Endothelial cell of umbilical vein (primary cell): ENCODE results near the gene ANO1. TPM values are rescaled to one million over a fixed set of nuclear protein-coding genes. Genes with fewer than 3 reads are reported as not detected.

Source experiments
- BruUV-seq: library from RNA; stranded (reverse); fragments of 400-500 nt; replicated peaks from 2 replicates; lab custom pipeline; 2021; lab: Mats Ljungman, UMichigan
- CTCF ChIA-PET: fragments of 300-600, 350-600 bp; sonication (Branson Sonifier 250); formaldehyde crosslinking; loops from one replicate; lab custom pipeline; 2021; ENCODE audit warnings: antibody characterized with exemption, inconsistent platforms; lab: Charles Lee
- POLR2A ChIA-PET: fragments of 300-600, 350-600 bp; sonication (Branson Sonifier 250); formaldehyde crosslinking; loops from one replicate; lab custom pipeline; 2021; ENCODE audit warnings: antibody characterized with exemption, inconsistent platforms; lab: Charles Lee
- DNase-seq: peaks from one replicate; pipeline ENCODE4 v3.0.0-alpha.2; 2011; ENCODE audit warnings: low read depth, low spot score
- FAIRE-seq: peaks from 2 replicates; lab custom pipeline; 2011; peaks lifted over from hg19 to GRCh38; lab: Jason Lieb, UNC
- H2AFZ ChIP-seq: 2 replicates; pipeline ENCODE4 v1.6.0; 2012; ENCODE audit warnings: low read depth, low read length, control low read depth, inconsistent platforms
- H3K27ac ChIP-seq: 2 replicates; pipeline ENCODE4 v1.5.1; 2011; ENCODE audit warnings: low read depth, mild to moderate bottlenecking, control low read depth, low read length, moderate library complexity; ENCODE audit not compliant: insufficient read depth
- H3K27me3 ChIP-seq, 2 experiments: 2 replicates each; pipeline versions ENCODE4 v1.6.0 to v1.6.1; 2011; ENCODE audit warnings: low read length in 2 of 2, mixed read lengths in 1 of 2; ENCODE audit not compliant: control insufficient read depth in 2 of 2, insufficient read depth in 2 of 2
- H3K36me3 ChIP-seq, 2 experiments: 2 replicates in 1 of 2; 3 replicates in 1 of 2; pipeline ENCODE4 v1.5.1; 2011; ENCODE audit warnings: low read length in 2 of 2, mild to moderate bottlenecking in 1 of 2, moderate library complexity in 1 of 2; ENCODE audit not compliant: control insufficient read depth in 2 of 2, insufficient read depth in 2 of 2; ENCODE audit errors: extremely low read depth in 1 of 2
- H3K4me1 ChIP-seq: 3 replicates; pipeline ENCODE4 v1.5.1; 2011; ENCODE audit warnings: mild to moderate bottlenecking, low read length; ENCODE audit not compliant: control insufficient read depth, insufficient read depth; ENCODE audit errors: extremely low read depth
- H3K4me2 ChIP-seq: 2 replicates; pipeline ENCODE4 v1.6.1; 2011; ENCODE audit warnings: low read length, control low read depth, mixed read lengths; ENCODE audit not compliant: insufficient read depth
- H3K4me3 ChIP-seq, 3 experiments: fragments of 200-600 bp in 1 of 3; sonication (generic), shearing (Covaris generic) in 1 of 3; replicated peaks in 1 of 3; 2 replicates each; pipeline ENCODE4 v1.5.1; 2011 to 2016; ENCODE audit warnings: control low read depth in 3 of 3, low read length in 3 of 3, mild to moderate bottlenecking in 2 of 3, inconsistent platforms in 1 of 3, low read depth in 1 of 3, moderate library complexity in 1 of 3; ENCODE audit not compliant: insufficient read depth in 1 of 3
- H3K79me2 ChIP-seq: 2 replicates; pipeline ENCODE4 v1.6.0; 2012; ENCODE audit warnings: low read length, inconsistent platforms; ENCODE audit not compliant: control insufficient read depth, insufficient read depth
- H3K9ac ChIP-seq: replicated peaks from 2 replicates; pipeline ENCODE3; 2011; ENCODE audit warnings: low read length, control low read depth; ENCODE audit not compliant: insufficient read depth; ENCODE audit errors: extremely low read depth
- H3K9me1 ChIP-seq: replicated peaks from 3 replicates; pipeline ENCODE4 v1.6.0; 2011; ENCODE audit warnings: mild to moderate bottlenecking, low read length; ENCODE audit not compliant: control insufficient read depth, insufficient read depth; ENCODE audit errors: extremely low read depth
- H3K9me3 ChIP-seq: replicated peaks from 2 replicates; pipeline ENCODE4 v1.5.1; 2012; ENCODE audit warnings: low read length, inconsistent platforms; ENCODE audit not compliant: control insufficient read depth, insufficient read depth
- H4K20me1 ChIP-seq: replicated peaks from 2 replicates; pipeline ENCODE3; 2011; ENCODE audit warnings: mild to moderate bottlenecking, low read length; ENCODE audit not compliant: control insufficient read depth, insufficient read depth; ENCODE audit errors: extremely low read depth
- EZH2 ChIP-seq: IDR thresholded peaks from 2 replicates; pipeline ENCODE4 v1.6.1; 2012; ENCODE audit warnings: borderline replicate concordance, low read depth, mild to moderate bottlenecking, moderate library complexity, low read length, inconsistent platforms; ENCODE audit not compliant: severe bottlenecking
- FOS ChIP-seq: IDR thresholded peaks from 2 replicates; pipeline ENCODE4 v1.6.1; 2011; ENCODE audit warnings: mild to moderate bottlenecking, low read length, moderate library complexity, borderline replicate concordance; ENCODE audit not compliant: insufficient read depth
- GATA2 ChIP-seq: IDR thresholded peaks from 2 replicates; pipeline ENCODE4 v1.7.0; 2011; ENCODE audit warnings: low read depth, mild to moderate bottlenecking, moderate library complexity, mixed read lengths, low read length; ENCODE audit not compliant: insufficient read length, insufficient read depth
- JUN ChIP-seq: IDR thresholded peaks from 2 replicates; pipeline ENCODE4 v1.6.1; 2011; ENCODE audit warnings: borderline replicate concordance, low read depth; ENCODE audit not compliant: insufficient read length, insufficient read depth
- MYC ChIP-seq: IDR thresholded peaks from one replicate; pipeline ENCODE4 v1.6.1; 2011; ENCODE audit warnings: mild to moderate bottlenecking, low read depth, low read length
- POLR2A ChIP-seq: IDR thresholded peaks from 2 replicates; pipeline ENCODE4 v1.6.1; 2012; ENCODE audit warnings: low read depth, mild to moderate bottlenecking, control low read depth, low read length
- POLR2AphosphoS5 ChIP-seq: IDR thresholded peaks from 2 replicates; pipeline ENCODE4 v1.6.1; 2012; ENCODE audit warnings: low read depth, mild to moderate bottlenecking, control low read depth, low read length, moderate library complexity; ENCODE audit not compliant: insufficient read depth
- dilution Hi-C: fragments of 300-500 bp; cut with MboI; formaldehyde crosslinking; loops from one replicate; pipeline ENCODE4 v1.15.0; 2019; ENCODE audit warnings: low sequenced_read_pairs; ENCODE audit not compliant: extremely low pct_ligation_motif_present
- intact Hi-C: fragments of 100-400 bp; cut with micrococcal nuclease; formaldehyde crosslinking; loops from one replicate; pipeline ENCODE4 v1.10.0; 2022
- polyA plus RNA-seq, 4 experiments: library from polyadenylated mRNA; depleted of rRNA in 3 of 4; stranded (reverse) in 3 of 4; unstranded in 1 of 4; fragments of >200 nt; gene quantifications; 2 replicates each; pipeline versions ENCODE4 v1.2.1 to v1.2.3, GENCODE V29; 2011 to 2012; ENCODE audit warnings: missing spikeins in 1 of 4
- total RNA-seq: library from RNA; stranded (reverse); gene quantifications from 2 replicates; pipeline ENCODE4 v1.2.3, GENCODE V29; 2021
- TF ChIP-seq, protein P1 (sequence below), 2 donors: IDR thresholded peaks; 1 replicate in 1 of 2; 2 replicates in 1 of 2; pipeline ENCODE4 v1.5.1; 2011; ENCODE audit warnings: low read length in 2 of 2, mild to moderate bottlenecking in 2 of 2, moderate library complexity in 2 of 2, control low read depth in 1 of 2, inconsistent platforms in 1 of 2, low read depth in 1 of 2; ENCODE audit not compliant: insufficient read depth in 1 of 2; ENCODE audit errors: extremely low read depth in 1 of 2
- TF ChIP-seq, protein P2 (sequence below): IDR thresholded peaks from 2 replicates; pipeline ENCODE4 v1.6.1; 2011; ENCODE audit not compliant: insufficient read depth, insufficient read length

Gene ANO1
- total and polyA plus RNA-seq, 2 donors (not counting 3 experiments of a cell fraction or from before 2014, with no cell fraction given), result 0.03 to 0.40 TPM

DNA sequence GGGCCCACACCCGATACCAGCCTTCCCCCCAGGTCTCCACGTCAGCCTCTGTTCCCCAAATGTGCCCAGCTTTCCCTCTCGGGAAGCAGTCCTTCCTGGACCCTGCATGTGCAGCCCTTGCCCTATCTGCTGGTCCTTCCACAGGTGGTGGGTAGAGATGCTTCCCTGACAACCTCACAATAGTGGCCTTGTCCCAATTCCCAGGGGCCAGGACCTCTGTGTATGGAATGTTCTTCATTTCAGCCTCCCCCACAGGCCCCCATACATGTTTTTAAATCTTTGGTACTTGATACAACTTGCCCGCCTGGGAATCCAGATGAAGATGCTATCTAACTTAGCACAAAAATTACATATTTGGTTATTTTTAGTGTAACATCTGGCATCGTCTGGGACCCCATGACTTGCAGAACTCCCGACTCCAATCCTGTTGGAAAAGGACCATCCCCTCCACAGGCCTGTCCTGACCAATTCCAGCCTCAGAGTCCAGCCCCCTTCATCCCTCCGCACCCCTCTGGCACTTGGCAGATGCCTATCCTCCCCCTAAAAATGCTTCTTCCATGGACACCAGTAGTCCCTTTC, 39.5 kb downstream of the ANO1 start:
- no peaks in the 10 kb centered on the region for H3K79me2 ChIP-seq
- no peak overlapping the region for H3K9ac ChIP-seq
- intact Hi-C loops, result no loop called here
- CTCF ChIA-PET, result no interaction called here
- TF ChIP-seq, protein P1, sequence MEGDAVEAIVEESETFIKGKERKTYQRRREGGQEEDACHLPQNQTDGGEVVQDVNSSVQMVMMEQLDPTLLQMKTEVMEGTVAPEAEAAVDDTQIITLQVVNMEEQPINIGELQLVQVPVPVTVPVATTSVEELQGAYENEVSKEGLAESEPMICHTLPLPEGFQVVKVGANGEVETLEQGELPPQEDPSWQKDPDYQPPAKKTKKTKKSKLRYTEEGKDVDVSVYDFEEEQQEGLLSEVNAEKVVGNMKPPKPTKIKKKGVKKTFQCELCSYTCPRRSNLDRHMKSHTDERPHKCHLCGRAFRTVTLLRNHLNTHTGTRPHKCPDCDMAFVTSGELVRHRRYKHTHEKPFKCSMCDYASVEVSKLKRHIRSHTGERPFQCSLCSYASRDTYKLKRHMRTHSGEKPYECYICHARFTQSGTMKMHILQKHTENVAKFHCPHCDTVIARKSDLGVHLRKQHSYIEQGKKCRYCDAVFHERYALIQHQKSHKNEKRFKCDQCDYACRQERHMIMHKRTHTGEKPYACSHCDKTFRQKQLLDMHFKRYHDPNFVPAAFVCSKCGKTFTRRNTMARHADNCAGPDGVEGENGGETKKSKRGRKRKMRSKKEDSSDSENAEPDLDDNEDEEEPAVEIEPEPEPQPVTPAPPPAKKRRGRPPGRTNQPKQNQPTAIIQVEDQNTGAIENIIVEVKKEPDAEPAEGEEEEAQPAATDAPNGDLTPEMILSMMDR (IDR thresholded peaks at IDR 0.05; ENCODE audit: extremely low read depth in 1 of 2, insufficient read depth in 1 of 2, low read depth in 1 of 2, low read length in 2 of 2), result no peak
- TF ChIP-seq, protein P2, sequence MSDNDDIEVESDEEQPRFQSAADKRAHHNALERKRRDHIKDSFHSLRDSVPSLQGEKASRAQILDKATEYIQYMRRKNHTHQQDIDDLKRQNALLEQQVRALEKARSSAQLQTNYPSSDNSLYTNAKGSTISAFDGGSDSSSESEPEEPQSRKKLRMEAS, result no peak
- TF ChIP-seq POLR2A, result no peak
- no peak for TF ChIP-seq POLR2AphosphoS5
- TF ChIP-seq EZH2, result no peak
- TF ChIP-seq FOS, result no peak
- TF ChIP-seq GATA2, result no peak
- TF ChIP-seq JUN, result no peak
- no peak for TF ChIP-seq MYC
- no peaks in the 10 kb centered on the region for H3K36me3 ChIP-seq
- H3K27ac ChIP-seq, result no peak overlapping the region
- no peak overlapping the region for H3K4me3 ChIP-seq
- no peaks in the 10 kb centered on the region for H3K9me3 ChIP-seq
- no peaks in the 10 kb centered on the region for H4K20me1 ChIP-seq
- no peaks in the 10 kb centered on the region for H3K27me3 ChIP-seq
- no peak overlapping the region for H3K4me2 ChIP-seq
- DNase-seq, result no peak
- no TSS peak for BruUV-seq
- no peak overlapping the region for H2AFZ ChIP-seq
- no peak for FAIRE-seq
- no peaks in the 10 kb centered on the region for H3K9me1 ChIP-seq
- H3K4me1 ChIP-seq, result no peaks in the 10 kb centered on the region
- dilution Hi-C loops, result no loop called here
- POLR2A ChIA-PET, result no interaction called here
